Effector CD8-positive, alpha-beta T cell (primary cell): ENCODE data around the gene KCNIP1.

Experiments used
- DNase-seq: peaks from one replicate; lab custom pipeline; 2025; lab: John Stamatoyannopoulos, UW
- total RNA-seq, 4 experiments: gene quantifications; one replicate each; lab custom pipeline; 2026; lab: John Stamatoyannopoulos, UW

Gene KCNIP1
- 0 to 0.36 (median 0.09) reads per million in 4 experiments for total RNA-seq

DNA sequence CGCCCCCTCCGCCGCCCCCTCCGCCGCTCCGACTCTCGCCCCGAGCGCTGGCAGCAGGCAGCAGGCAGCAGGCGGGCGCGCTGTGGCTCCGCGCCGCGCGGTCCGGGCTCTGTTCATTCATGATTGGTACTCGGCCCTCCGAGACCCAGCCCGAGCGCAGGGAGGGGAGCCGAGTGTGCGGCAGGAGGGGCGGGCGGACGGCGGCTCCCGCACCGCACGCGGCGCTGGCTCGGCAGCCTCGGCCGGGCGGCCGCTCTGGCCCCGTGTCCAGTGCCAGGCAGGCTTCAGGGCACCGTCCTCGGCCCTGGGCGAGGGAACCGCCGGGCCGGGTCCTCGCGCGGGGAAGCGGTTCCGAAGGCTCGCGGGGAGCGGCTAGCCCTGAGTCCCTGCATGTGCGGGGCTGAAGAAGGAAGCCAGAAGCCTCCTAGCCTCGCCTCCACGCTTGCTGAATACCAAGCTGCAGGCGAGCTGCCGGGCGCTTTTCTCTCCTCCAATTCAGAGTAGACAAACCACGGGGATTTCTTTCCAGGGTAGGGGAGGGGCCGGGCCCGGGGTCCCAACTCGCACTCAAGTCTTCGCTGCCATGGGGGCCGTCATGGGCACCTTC, at the start of gene KCNIP1:
TSS of gene KCNIP1 (plus strand) at position 31 of the 607 bp plus-strand sequence.
- no peak for DNase-seq

DNA sequence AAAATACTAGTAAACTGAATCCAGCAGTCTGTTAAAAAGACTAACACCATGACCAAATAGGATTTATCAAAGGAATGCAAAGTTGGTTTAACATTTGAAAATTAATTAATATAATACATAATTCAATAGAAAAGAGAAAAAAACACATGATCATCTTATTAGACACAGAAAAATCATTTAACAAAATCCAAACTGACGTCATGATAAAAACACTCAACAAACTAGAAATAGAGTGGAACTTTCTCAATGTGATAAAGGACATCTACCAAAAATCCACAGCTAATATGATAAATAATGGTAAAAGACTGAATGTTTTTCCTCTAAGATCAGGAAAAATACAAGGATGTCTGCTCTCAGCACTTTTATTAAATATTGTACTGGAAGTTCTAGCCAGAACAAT, 40.4 kb upstream of the KCNIP1 start:
- no peak for DNase-seq

DNA sequence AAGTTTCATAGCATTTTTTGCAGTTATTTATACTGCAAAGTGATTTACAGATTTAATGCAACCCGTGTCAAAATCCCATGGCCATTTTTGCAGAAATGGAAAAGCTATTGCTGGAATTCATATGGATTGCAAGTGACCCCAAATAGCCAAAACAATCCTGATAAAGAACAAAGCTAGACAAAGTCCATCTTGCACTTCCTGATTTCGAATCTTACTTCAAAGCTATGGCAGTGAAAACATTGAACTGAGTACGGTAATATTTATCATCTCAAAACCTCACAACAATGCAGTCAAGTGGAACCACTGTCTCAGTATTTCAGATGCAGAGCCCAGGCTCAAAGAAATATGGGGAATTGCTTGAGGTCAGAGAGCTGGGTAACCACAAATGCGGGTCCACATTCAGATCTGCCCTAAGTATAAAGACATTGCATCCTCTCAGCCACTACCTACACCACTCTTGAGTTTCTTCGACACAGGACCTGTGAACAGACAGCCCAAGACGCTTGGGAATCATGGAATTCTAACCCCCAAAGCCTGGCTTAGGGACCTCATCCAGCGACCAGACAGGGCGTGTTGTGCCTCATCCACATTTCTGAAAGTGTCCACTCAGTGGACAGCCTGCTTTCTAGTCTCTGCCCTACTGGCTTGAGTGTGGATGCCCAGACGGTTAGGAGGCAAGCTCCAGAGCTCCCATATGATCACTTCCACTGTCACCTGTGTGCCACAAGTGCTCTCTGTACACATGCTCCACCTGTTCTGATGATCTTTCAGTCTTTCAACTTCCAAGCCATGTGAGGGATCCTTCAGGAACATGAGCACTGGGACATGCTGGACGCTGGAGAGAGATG, 39.3 kb upstream of the KCNIP1 start:
- no peak for DNase-seq

DNA sequence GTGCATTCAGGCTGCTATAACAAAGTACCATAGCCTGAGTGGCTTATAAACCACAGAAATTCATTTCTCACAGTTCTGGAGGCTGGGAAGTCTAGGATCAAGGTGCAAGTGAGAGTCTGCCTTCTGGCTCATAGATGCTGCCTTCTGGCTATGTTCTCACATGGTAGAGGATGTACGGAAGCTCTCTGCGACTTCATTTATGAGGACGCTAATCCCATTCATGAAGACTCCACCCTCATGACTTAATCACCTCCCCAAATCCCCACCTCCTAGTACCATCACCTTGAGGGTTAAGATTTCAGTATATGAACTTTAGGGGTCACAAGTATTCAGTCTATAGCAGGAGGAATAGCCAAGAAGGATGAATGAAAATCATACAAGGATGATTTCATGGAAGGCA, 37.3 kb upstream of the KCNIP1 start:
- no peak for DNase-seq

DNA sequence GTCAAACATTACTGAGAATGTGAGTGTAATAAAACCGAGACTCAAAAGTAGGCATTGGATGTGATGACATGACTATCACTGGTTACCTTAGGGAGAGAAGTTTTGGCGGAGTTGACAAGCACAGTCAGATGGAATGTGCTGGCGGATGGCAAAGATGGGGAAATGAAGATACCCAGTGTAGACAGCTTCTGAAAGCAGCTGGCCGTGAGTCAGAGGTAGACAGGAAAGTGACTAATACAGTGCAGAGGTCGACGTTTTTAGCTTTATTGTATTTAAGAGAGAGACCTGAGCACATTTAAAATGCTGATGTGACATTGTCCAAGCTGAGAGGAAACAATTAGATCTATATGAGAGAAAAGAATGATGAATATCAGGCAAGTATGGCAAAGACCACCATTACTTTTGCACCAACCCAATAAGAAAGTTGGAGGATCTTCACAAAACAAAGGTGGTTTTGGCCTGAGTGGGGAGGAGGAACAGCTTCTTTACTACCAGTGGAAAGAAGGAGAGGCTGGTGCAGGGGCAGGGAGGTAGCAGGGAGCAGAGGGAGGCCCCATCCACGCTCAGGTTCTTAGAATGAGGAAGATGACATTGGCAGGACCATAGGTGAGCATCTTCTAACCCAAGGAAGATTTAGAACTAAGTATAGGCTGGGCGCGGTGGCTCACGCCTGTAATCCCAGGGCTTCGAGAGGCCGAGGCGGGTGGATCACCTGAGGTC, 36.7 kb upstream of the KCNIP1 start:
- DNase-seq = no peak

DNA sequence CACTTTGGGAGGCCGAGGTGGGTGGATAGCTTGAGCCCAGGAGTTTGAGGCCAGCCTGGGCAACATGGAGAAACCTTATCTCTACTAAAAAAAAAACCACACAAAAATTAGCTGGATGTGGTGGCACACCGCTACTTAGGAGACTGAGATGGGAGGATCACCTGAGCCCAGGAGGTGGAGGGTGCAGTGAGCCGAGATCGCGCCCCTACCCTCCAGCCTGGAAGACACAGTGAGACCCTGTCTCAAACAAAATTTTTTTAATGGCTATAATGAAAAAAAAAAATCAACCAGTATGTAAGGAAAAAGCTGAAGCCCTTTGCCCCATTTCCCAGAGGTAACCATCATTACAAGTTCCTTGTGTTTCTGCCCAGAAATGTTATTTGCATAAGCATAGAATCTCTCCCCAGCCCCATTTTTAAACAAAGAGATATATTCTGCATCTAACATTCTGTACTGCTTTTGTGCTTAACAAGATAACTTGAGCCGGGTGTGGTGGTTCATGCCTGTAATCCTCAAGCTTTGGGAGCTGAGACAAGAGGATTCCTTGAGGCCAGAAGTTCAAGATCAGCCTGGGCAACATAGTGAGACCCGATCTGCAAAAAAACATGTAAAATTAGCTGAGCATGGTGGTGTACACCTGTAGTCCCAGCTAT, 35.1 kb upstream of the KCNIP1 start:
- DNase-seq = no peak

DNA sequence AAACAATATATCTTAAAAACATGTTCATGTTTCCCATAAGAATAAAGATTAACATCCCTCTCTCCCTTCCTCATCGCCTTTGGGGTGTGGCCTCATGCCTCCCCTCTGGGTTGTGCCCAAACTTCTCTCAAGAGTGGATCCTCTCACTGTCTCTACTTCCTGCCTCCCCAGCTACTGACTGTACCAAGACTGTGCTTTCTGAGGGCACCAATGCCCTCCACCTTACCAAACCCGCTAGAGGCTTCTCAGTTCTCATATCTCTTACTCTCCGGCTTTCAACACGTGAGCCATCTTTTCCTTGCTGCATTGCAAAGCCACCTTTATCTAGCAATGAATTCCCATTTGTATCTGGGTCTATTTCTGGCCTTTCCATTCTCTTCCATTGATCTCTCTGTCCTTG, 34.4 kb upstream of the KCNIP1 start:
- DNase-seq = no peak

DNA sequence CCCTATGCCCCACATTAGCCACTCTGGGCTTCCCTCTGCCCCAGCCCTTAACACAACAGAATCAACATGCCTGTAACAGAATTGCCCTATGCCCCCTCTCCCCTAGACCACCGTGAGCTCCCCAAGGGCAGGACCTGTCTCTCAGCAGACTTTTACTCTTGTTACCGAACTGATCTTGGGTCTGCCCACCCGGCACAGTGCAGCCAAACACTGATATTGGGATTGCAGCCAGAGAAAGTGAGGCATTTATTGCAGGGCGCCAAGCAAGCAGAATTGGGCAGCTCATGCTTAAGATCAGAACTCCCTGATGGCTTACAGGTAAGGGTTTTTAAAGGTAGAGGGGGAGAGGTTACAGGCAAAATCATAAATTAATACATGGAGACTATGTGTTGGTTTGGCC, 33.5 kb upstream of the KCNIP1 start:
- DNase-seq = no peak

DNA sequence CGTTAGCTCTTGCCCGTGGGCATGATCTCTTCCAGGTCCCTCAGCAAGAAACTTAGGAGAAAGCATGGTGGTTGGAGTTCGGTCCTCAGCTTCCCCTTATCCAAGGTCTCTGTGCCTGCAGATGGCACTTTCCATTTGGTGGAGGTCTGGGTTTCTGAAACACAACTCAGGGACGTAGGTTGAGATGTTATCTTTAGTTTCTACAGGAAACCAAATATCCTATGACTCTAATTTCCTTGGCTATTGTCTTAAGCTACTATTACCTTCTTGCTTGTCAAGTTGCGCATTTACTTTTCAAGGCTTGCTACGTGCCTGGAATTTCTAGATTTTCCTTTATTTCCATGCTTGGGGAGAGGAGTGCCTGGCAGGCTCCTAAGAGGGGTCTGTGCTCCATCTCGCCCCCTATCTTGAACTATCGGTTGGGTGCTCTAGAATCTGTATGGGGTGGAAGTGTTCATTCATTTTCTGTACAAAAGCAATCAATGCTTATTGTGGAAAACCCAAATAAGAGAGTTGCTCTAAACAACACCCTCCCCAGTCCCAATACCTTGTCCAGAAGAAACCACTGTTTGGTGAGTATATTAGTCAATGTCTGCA, 32.9 kb upstream of the KCNIP1 start:
- no peak for DNase-seq

DNA sequence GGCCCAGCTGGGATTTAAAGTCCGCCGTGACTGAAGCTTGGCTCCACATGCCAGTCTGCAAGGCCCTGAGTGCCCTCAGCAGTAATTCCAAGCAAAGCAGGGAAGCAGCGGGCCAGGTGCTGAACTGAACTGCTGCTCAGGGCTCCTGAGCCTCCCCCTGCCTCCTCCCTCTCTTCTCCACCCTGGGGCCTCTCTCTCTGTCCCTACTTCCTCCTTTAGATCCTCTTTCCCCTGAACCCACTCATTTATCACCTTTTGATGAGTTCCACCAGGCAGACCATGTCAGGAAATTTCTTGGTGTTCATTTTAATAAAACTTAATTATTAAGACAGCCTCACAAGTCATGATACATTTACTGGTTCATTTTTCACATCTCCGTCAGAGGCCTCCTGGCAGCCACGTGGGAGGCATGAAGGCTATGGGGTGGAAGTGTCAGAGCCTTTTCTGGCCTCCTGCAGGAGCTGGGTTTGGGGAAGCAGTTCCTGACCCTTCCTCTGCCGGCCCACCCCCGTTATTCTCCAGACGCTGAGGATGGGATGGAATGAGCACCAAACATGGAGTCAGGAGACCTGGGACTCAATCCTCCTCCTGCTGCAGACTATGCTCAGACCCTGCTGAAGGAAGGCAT, 32.2 kb upstream of the KCNIP1 start:
- no peak for DNase-seq

DNA sequence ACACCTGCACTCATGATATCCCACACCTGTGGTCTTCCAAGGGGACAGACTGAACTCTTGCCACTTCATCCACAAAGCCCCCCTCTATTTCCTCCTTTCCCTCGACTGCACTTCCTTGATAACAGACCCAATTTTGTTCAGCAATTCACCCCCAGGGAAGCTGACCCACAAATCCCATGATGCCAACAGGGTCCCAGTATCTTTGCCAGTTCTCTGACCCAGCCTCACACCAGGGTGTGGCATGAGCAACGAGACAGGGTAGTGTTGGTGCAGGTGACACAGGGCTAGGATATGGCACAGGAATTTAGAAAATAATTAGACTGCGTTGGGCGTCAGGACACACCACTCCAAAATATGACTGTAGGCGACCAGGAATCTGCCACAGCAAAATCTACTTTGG, 30.2 kb upstream of the KCNIP1 start:
- DNase-seq = no peak

DNA sequence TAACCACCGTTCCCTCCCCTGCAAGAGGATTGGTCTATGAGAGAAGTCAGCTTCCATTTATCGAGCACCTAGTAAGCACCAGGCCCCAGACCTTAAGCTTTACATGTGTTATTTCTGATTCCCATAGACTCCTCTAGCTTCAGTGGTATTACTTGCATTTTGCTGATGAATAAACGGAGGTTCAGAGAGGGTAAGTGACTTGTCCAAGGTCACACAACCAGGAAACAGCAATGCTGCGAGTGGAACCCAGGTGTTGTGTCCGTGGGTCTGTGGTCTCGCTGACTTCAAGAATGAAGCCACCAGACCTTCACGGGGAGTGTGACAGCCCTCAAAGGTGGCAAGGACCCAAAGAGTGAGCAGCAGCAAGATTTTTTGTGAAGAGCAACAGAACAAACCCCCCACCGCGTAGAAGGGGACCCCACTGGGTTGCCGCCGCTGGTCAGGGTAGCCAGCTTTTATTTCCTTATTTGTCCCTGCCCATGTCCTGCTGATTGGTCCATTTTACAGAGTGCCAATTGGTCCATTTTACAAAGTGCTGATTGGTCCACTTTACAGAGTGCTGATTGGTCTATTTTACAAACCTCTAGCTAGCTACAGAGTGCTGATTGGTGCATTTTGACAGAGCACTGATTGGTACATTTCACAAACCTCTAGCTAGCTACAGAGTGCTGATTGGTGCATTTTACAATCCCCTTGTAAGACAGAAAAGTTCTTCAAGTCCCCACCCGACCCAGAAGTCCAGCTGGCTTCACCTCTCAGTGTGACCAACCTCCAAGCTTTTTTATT, 29.1 kb upstream of the KCNIP1 start:
- DNase-seq = no peak

DNA sequence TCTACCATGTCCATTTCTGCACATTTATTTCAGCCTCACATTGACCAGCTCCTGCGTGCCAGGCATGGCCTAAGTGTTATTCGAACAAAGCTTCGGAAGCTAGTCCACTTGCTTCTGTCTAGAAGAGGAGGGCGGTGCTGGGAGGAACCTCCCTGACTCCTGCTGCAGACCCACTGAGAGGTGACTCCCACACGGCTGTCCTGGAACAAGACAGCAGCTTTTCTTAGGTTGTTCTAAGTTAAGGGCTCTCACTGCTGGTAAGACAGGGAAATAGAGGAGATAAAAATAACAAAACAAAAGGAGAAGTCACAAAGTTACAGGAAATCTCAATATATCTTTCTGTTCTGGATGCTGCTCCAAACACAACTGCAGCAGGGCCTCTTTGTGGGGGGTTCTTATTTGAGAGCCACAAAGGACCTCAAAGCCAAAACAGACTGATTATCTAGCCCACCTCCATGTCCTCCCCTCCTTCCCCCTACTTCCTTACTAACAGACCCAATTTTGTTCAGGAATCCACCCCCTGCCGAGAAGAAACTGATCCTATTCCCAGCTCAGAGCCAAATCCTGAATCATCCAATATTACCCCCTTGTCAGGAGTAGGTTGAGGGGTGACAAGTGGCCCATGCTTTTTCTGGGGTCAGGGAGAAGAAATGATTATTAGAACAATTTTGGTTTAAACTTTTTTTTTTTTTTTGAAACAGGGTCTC, 28.4 kb upstream of the KCNIP1 start:
- no peak for DNase-seq

DNA sequence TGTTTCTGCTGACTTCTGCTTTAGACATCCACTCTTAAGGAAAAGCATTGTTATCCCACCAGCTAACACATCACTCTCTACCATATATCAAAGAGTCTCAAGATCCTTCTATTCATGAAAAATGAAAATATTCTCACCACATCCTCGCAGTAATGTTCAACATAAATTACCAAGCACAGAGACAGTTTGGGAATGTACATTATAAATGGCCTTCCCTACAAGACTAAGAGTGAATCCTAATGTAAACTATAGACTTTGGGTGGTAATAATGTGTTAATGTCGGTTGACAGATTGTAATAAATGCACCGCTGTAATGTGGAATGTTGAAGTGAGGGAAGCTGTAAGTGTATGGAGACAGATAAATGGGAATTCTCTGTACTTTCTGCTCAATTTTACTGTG, 27.1 kb upstream of the KCNIP1 start:
- DNase-seq = no peak

DNA sequence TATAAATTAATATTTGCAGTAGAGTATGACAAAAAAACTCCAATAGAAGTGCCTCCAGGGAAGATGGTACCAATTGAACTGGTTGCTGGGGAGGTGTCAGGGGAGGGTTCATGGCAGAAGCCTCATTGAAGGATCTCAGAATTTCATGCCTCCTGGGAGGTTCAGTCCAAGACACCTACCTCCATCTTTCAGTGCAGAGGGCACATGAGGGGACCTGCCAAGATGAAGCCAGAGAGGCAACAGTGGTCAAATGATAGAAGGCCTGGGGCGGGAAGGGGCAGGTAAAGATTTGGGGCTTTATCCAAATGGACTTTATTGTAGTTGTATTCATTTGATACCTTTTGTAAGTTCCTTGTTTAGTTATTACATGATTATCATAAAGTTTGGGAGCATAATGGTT, 25.9 kb upstream of the KCNIP1 start:
- DNase-seq = no peak

DNA sequence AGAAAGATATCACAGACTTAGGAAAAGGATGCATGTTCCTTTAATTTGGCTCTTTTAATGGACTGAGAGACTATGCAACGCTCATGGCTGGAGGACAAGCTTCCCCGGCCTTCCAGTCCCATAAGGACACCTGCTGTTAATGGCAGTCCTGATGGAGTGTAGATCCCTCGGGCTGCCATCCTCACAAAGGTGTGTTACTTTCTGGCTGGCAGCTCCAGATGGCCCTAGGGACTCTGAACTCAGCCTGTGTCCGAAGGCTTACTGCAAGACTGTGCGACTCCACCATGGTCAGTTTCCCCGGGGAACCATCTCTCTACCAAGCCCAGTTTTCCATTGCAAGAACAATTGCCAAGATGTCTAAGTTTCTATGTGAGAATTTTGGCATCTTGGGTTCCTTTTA, 25.5 kb upstream of the KCNIP1 start:
- DNase-seq = no peak

DNA sequence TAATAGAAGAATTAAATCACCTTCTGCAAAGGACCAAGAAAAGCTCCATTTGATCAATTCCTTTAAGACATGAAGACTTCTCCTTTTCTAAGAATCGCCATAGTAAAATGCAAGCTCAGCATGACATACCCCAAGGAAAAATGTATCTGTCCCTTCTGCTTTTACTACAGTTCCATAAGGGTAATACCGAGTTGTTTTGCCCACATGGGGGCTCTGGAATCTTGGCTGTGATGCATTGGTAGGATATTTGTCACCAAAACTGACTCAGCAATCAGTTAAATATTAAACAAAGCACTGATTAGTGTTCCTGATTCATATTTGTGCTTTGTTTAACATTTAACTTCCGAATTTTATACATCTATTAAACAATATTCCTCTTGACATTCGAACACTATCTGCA, 24.3 kb upstream of the KCNIP1 start:
- DNase-seq = no peak

DNA sequence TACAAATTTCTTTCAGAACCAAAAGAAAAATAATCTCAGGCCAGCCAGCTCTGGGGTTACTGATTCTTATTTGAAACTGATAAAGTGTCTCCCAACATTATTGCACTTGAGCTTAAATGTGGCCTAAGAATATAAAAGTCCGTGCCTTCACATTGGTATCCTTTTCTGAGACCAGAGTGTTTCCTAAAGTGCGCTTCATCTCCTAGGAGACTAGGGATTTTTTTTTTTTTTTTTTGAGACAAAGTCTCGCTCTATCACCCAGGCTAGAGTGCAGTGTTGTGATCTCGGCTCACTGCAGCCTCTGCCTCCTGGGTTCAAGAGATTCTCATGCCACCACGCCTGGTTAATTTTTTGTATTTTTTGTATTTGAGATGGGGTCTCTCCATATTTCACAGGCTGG, 23.6 kb upstream of the KCNIP1 start:
- no peak for DNase-seq

DNA sequence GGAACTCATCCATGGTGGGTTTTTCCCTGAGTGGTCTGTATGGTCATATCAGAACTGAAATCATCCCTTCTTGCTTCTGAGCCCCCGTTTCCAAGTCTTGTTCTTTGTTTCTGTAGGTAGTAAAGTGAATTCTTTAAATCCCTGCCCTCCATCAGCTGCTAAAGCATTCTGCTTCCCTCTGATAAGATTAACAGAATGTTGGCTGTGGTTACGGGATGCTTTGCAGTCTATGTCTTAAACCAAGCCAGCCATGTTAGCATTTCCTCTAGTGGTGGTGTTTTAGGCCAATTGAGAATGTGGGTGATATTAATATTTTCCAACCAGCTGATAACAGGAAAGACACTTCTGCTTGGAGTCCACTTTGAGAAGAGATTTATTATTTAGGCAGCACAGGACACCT, 22.0 kb upstream of the KCNIP1 start:
- no peak for DNase-seq

DNA sequence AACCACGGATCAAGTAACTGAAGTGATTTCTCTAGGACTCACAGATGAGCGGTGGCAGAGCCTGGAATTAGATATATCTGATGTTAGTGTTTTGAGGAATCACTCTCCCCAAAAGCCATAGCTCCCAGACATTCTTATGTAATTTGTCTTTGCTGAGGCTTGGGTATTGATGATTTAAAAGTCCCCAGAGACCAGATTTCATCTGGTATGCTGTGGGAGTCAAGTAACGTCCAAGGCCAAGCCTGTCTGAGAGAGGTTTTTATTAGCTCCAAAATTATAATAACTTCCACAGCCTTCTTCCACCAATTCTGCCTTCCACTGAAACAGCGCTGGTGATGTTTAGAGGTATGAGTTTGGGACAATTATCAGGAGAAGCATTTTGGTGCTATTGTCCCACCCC, 21.3 kb upstream of the KCNIP1 start:
- DNase-seq = no peak
